Coronary artery (tissue), 2 donors: ENCODE data around the gene RERE.

ENCODE experiments used
- DNase-seq: peaks from one replicate; pipeline ENCODE4 v3.0.0-alpha.2; 2017; ENCODE audit warnings: low spot score
- H3K27ac ChIP-seq, 2 donors: fragments of 200-600 bp; sonication (generic); one replicate each; pipeline ENCODE4 v1.5.1; 2016 to 2019
- H3K4me3 ChIP-seq: fragments of 200-600 bp; sonication (generic); 2 replicates; pipeline ENCODE4 v1.5.1; 2016; ENCODE audit warnings: mild to moderate bottlenecking, moderate library complexity
- TF ChIP-seq, protein P1 (sequence below): fragments of 200-600 bp; sonication (generic); IDR thresholded peaks from one replicate; pipeline ENCODE4 v1.5.1; 2019; ENCODE audit warnings: antibody characterized with exemption

The RERE gene

GRCh38 chr1:8482979-8483381, 334.5 kb downstream of the RERE start:
- Histone ChIP-seq H3K27ac (no peak overlapping the region), H3K4me3 (no peak overlapping the region)
- DNase-seq: no peak
- TF ChIP-seq, protein P1, sequence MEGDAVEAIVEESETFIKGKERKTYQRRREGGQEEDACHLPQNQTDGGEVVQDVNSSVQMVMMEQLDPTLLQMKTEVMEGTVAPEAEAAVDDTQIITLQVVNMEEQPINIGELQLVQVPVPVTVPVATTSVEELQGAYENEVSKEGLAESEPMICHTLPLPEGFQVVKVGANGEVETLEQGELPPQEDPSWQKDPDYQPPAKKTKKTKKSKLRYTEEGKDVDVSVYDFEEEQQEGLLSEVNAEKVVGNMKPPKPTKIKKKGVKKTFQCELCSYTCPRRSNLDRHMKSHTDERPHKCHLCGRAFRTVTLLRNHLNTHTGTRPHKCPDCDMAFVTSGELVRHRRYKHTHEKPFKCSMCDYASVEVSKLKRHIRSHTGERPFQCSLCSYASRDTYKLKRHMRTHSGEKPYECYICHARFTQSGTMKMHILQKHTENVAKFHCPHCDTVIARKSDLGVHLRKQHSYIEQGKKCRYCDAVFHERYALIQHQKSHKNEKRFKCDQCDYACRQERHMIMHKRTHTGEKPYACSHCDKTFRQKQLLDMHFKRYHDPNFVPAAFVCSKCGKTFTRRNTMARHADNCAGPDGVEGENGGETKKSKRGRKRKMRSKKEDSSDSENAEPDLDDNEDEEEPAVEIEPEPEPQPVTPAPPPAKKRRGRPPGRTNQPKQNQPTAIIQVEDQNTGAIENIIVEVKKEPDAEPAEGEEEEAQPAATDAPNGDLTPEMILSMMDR: no peak

- no peak for DNase-seq
- Histone ChIP-seq H3K4me3 (no peak overlapping the region), H3K27ac (no peak overlapping the region)
- TF ChIP-seq, protein P1: no peak
Observed at GRCh38 chr1:8481650-8482380, 335.6 kb downstream of the RERE start.

DNA sequence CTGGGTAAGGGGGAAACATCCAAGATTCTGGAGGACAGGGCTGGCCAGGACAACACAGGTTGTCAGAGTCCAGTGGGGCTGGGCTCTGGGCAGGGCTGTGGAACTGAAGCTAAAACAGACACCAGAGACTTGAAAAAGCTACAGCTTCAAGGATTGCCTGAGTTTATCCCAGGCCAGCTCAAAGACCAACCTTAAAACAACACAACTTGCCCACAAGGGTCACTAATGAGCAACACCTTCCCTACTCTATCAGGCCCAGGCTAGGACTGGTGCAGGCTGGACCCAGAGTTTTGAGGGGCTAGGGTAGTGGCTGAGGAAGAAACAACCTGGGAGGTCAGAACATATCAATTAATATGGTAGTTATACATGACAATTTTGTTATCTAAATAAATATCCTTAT, 338.9 kb downstream of the RERE start:
- H3K27ac ChIP-seq: peak overlapping the region in 1 of 2 donors; percentile 33
- H3K4me3 ChIP-seq: no peak overlapping the region
- no peak for DNase-seq
- TF ChIP-seq, protein P1: no peak

GRCh38 chr1:8477983-8478362, 339.5 kb downstream of the RERE start:
- H3K27ac ChIP-seq: peak overlapping the region in 1 of 2 donors; percentile 8
- DNase-seq: no peak
- TF ChIP-seq, protein P1: no peak
- peak overlapping the region; percentile 46 for H3K4me3 ChIP-seq

- Histone ChIP-seq H3K27ac (peak overlapping the region; percentile 8 to 73), H3K4me3 (peak overlapping the region; percentile 46)
- DNase-seq: no peak
- TF ChIP-seq, protein P1: no peak
Observed at GRCh38 chr1:8477166-8477982, 340.1 kb downstream of the RERE start.

GRCh38 chr1:8476006-8476405, 341.4 kb downstream of the RERE start:
- TF ChIP-seq, protein P1: no peak
- no peak for DNase-seq
- Histone ChIP-seq H3K4me3 (no peak overlapping the region), H3K27ac (peak overlapping the region in 1 of 2 donors; percentile 11)
